Adrenal gland (tissue), 12 donors: ENCODE data around the gene USE1. TPM values are rescaled to one million over a fixed set of nuclear protein-coding genes. Genes with fewer than 3 reads are reported as not detected.

Experiments
- DNase-seq, 7 donors: peaks; one replicate each; pipeline ENCODE4 v3.0.0-alpha.2; 2019 to 2020
- H3K27ac ChIP-seq, 5 donors: fragments of 200-600 bp; sonication (generic) in 4 of 5; 1 replicate in 3 of 5; 2 replicates in 2 of 5; pipeline versions ENCODE4 v1.5.1 to v1.8.0; 2016 to 2020; ENCODE audit warnings: mild to moderate bottlenecking in 1 of 5
- H3K27me3 ChIP-seq: fragments of 200-600 bp; 2 replicates; pipeline ENCODE4 v1.8.0; 2021
- H3K36me3 ChIP-seq, 2 donors: fragments of 200-600 bp; replicated peaks in 1 of 2; 1 replicate in 1 of 2; 2 replicates in 1 of 2; pipeline versions ENCODE4 v1.5.1 to v1.8.0; 2018 to 2022
- H3K4me1 ChIP-seq, 2 donors: fragments of 200-600 bp; replicated peaks in 1 of 2; 1 replicate in 1 of 2; 2 replicates in 1 of 2; pipeline versions ENCODE4 v1.5.1 to v1.8.0; 2018 to 2021
- H3K4me3 ChIP-seq, 4 donors: fragments of 200-600 bp; sonication (generic) in 3 of 4; one replicate each; pipeline ENCODE4 v1.5.1; 2016 to 2018
- H3K9me3 ChIP-seq, 3 donors: fragments of 200-600 bp; sonication (generic) in 1 of 3; replicated peaks in 1 of 3; 1 replicate in 2 of 3; 2 replicates in 1 of 3; pipeline versions ENCODE4 v1.5.1 to v1.8.0; 2016 to 2021
- POLR2A ChIP-seq, 2 donors: fragments of 450-650 bp; IDR thresholded peaks; one replicate each; pipeline ENCODE4 v1.6.1; 2017; ENCODE audit warnings: antibody characterized with exemption in 2 of 2, mild to moderate bottlenecking in 2 of 2, moderate library complexity in 1 of 2
- WGBS, 4 donors: extraction: QIAGEN DNeasy Blood & Tissue Kit in 2 of 4; methylation state at CpG; one replicate each; pipeline versions ENCODE4 v1.1.5 to v1.1.7; 2013 to 2017; 5-methylcytosine and 5-hydroxymethylcytosine counted together
- intact Hi-C, 2 donors: fragments of 100-400 bp; cut with DNase I; formaldehyde crosslinking; loops; one replicate each; pipeline versions ENCODE4 v1.14.1 to v1.15.0; 2022 to 2023
- polyA plus RNA-seq, 3 donors: library from polyadenylated mRNA; stranded (reverse); fragments of 200-250 nt in 2 of 3; fragments of 350-450 nt in 1 of 3; fragmentation: Illumina TruSeq in 1 of 3; extraction: RNeasy Lipid Tissue Mini Kit (QIAGEN cat#74804) in 1 of 3; gene quantifications; one replicate each; pipeline ENCODE4 v1.2.3, GENCODE V29; 2013 to 2014
- total RNA-seq, 9 donors: library from RNA; depleted of rRNA in 4 of 9; stranded (reverse); fragments of >200 nt in 4 of 9; fragments of 120-200 nt in 1 of 9; fragmentation: NEBNext Ultra II Directional in 1 of 9; extraction: Animal tissue kit (Norgen Biotek cat#: 25700) in 1 of 9; gene quantifications; one replicate each; pipeline versions ENCODE4 v1.1.0 to v1.2.4, GENCODE V29; 2013 to 2023
- TF ChIP-seq, protein P1 (sequence below), 6 experiments: fragments of 450-650 bp in 4 of 6; fragments of 200-600 bp in 2 of 6; sonication (generic) in 1 of 6; IDR thresholded peaks; 1 replicate in 5 of 6; 2 replicates in 1 of 6; pipeline versions ENCODE4 v1.5.1 to v1.8.0; 2016 to 2021; ENCODE audit warnings: antibody characterized with exemption in 6 of 6, mild to moderate bottlenecking in 2 of 6, moderate library complexity in 1 of 6
- donor health status: healthy with polysubstance abuse.
- donor health status: Bipolar disorder and iron deficiency.
- donor health status: DM: yes; HTN: yes; CAD: no.
- donor health status: DM: no; HTN: no; CAD: no.
- donor health status: DM: no; HTN: no; CAD: no.
- donor health status: DM: yes; HTN: yes; CAD: no.

USE1 gene
- total and polyA plus RNA-seq, 12 donors = 23.7 to 87.8 (median 44.7) TPM

- Histone ChIP-seq H3K27ac (peak overlapping the region in 3 of 5 donors; percentile 19 to 89 (median 68)), H3K4me1 (peaks cover 21 to 23% of the 10 kb centered on the region in 2 donors), H3K4me3 (no peak overlapping the region), H3K27me3 (no peaks in the 10 kb centered on the region), H3K9me3 (no peaks in the 10 kb centered on the region), H3K36me3 (peaks cover 0 to 30% of the 10 kb centered on the region in 2 donors)
- WGBS, 4 donors = 85 to 89% (median 86%) methylated on average over 13 to 18 of the region's 18 CpGs
- intact Hi-C loops = no loop called here
- no peak for TF ChIP-seq POLR2A (IDR thresholded peaks at IDR 0.05)
- no peak for DNase-seq
Measured at GRCh38 chr19:17236811-17237543, 21.8 kb downstream of the USE1 start.

- Histone ChIP-seq H3K27ac (no peak overlapping the region), H3K4me1 (peaks cover 21 to 30% of the 10 kb centered on the region in 2 donors), H3K4me3 (no peak overlapping the region), H3K27me3 (no peaks in the 10 kb centered on the region), H3K36me3 (peaks cover 0 to 20% of the 10 kb centered on the region in 2 donors), H3K9me3 (no peaks in the 10 kb centered on the region)
- intact Hi-C loops = no loop called here
- TF ChIP-seq, protein P1, sequence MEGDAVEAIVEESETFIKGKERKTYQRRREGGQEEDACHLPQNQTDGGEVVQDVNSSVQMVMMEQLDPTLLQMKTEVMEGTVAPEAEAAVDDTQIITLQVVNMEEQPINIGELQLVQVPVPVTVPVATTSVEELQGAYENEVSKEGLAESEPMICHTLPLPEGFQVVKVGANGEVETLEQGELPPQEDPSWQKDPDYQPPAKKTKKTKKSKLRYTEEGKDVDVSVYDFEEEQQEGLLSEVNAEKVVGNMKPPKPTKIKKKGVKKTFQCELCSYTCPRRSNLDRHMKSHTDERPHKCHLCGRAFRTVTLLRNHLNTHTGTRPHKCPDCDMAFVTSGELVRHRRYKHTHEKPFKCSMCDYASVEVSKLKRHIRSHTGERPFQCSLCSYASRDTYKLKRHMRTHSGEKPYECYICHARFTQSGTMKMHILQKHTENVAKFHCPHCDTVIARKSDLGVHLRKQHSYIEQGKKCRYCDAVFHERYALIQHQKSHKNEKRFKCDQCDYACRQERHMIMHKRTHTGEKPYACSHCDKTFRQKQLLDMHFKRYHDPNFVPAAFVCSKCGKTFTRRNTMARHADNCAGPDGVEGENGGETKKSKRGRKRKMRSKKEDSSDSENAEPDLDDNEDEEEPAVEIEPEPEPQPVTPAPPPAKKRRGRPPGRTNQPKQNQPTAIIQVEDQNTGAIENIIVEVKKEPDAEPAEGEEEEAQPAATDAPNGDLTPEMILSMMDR (IDR thresholded peaks at IDR 0.05) = no peak
- no peak for TF ChIP-seq POLR2A (IDR thresholded peaks at IDR 0.05)
- 87 to 91% (median 89%) methylated on average over 12 to 13 of the region's 13 CpGs for WGBS, 4 donors
- DNase-seq = no peak
Measured at GRCh38 chr19:17237747-17238706, 22.9 kb downstream of the USE1 start.

- WGBS, 4 donors = 64 to 75% (median 73%) methylated on average over 21 to 24 of the region's 24 CpGs
- intact Hi-C loops = no loop called here
Measured at GRCh38 chr19:17240062-17240752, 25.1 kb downstream of the USE1 start.

GRCh38 chr19:17240826-17241399 is 25.8 kb downstream of the USE1 start:
- no peak overlapping the region for H3K4me3 ChIP-seq
- WGBS, 4 donors = 90 to 100% (median 94%) methylated on average over 4 to 6 of the region's 6 CpGs
- intact Hi-C loops = no loop called here
- H3K36me3 ChIP-seq = peaks cover 0 to 13% of the 10 kb centered on the region in 2 donors
- no peaks in the 10 kb centered on the region for H3K27me3 ChIP-seq
- H3K4me1 ChIP-seq = peaks cover 10 to 21% of the 10 kb centered on the region in 2 donors
- no peaks in the 10 kb centered on the region for H3K9me3 ChIP-seq
- H3K27ac ChIP-seq = peak overlapping the region in 1 of 5 donors; percentile 31
- DNase-seq = no peak
- no peak for TF ChIP-seq POLR2A (IDR thresholded peaks at IDR 0.05)
- TF ChIP-seq, protein P1 (IDR thresholded peaks at IDR 0.05) = no peak

More at GRCh38 chr19:17240062-17240752, 25.1 kb downstream of the USE1 start:
- no peak for DNase-seq
- H3K27ac ChIP-seq = peak overlapping the region in 2 of 5 donors; percentile 20 to 21
- no peak overlapping the region for H3K4me3 ChIP-seq
- H3K27me3 ChIP-seq = no peaks in the 10 kb centered on the region
- no peaks in the 10 kb centered on the region for H3K9me3 ChIP-seq
- TF ChIP-seq, protein P1 (IDR thresholded peaks at IDR 0.05) = no peak
- TF ChIP-seq POLR2A (IDR thresholded peaks at IDR 0.05) = no peak
- H3K36me3 ChIP-seq = peaks cover 0 to 13% of the 10 kb centered on the region in 2 donors
- peaks cover 13 to 23% of the 10 kb centered on the region in 2 donors for H3K4me1 ChIP-seq
